NK-92 (cell line): ENCODE data around the gene PUS10.

ENCODE experiments used
- DNase-seq: peaks from one replicate; lab custom pipeline; 2025; ENCODE audit not compliant: unreplicated experiment; lab: John Stamatoyannopoulos, UW

PUS10 gene

GRCh38 chr2:60972889-60973656 is 45.0 kb downstream of the PUS10 start:
- no peak for DNase-seq

- DNase-seq, result no peak
Measured at GRCh38 chr2:60966507-60967405, 51.3 kb downstream of the PUS10 start.

- DNase-seq, result no peak
Measured at GRCh38 chr2:60965499-60965785, 52.6 kb downstream of the PUS10 start.

GRCh38 chr2:60964651-60965498 is 53.2 kb downstream of the PUS10 start:
- DNase-seq, result no peak

GRCh38 chr2:60963190-60963589 is 54.9 kb downstream of the PUS10 start:
- DNase-seq, result no peak

GRCh38 chr2:60962528-60962927 is 55.5 kb downstream of the PUS10 start:
- no peak for DNase-seq

- no peak for DNase-seq
Measured at GRCh38 chr2:60961457-60961856, 56.6 kb downstream of the PUS10 start.

- no peak for DNase-seq
Measured at GRCh38 chr2:60960706-60961105, 57.3 kb downstream of the PUS10 start.

- no peak for DNase-seq
Measured at GRCh38 chr2:60959501-60959900, 58.6 kb downstream of the PUS10 start.

GRCh38 chr2:60958800-60959199 is 59.3 kb downstream of the PUS10 start:
- no peak for DNase-seq

- DNase-seq, result no peak
Measured at GRCh38 chr2:60958361-60958760, 59.7 kb downstream of the PUS10 start.

GRCh38 chr2:60957643-60958042 is 60.4 kb downstream of the PUS10 start:
- no peak for DNase-seq

- no peak for DNase-seq
Measured at GRCh38 chr2:60957224-60957623, 60.8 kb downstream of the PUS10 start.

- DNase-seq, result peak; percentile 7
Measured at GRCh38 chr2:60954139-60954538, 63.9 kb downstream of the PUS10 start.

GRCh38 chr2:60948926-60949579 is 69.0 kb downstream of the PUS10 start:
- no peak for DNase-seq

- no peak for DNase-seq
Measured at GRCh38 chr2:60948161-60948560, 69.9 kb downstream of the PUS10 start.

GRCh38 chr2:60947056-60947455 is 71.0 kb downstream of the PUS10 start:
- DNase-seq, result no peak

GRCh38 chr2:60945341-60945740 is 72.7 kb downstream of the PUS10 start:
- no peak for DNase-seq

- DNase-seq, result no peak
Measured at GRCh38 chr2:60939622-60940021, 78.4 kb downstream of the PUS10 start.

- no peak for DNase-seq
Measured at GRCh38 chr2:60938301-60938700, 79.8 kb downstream of the PUS10 start.

GRCh38 chr2:60936757-60937156 is 81.3 kb downstream of the PUS10 start:
- no peak for DNase-seq
